ENCODE measurements around the gene PLCL1.

GRCh38 chr2:198157314-198157713, 352.9 kb downstream of the PLCL1 start:
- TF ChIP-seq, protein P1, sequence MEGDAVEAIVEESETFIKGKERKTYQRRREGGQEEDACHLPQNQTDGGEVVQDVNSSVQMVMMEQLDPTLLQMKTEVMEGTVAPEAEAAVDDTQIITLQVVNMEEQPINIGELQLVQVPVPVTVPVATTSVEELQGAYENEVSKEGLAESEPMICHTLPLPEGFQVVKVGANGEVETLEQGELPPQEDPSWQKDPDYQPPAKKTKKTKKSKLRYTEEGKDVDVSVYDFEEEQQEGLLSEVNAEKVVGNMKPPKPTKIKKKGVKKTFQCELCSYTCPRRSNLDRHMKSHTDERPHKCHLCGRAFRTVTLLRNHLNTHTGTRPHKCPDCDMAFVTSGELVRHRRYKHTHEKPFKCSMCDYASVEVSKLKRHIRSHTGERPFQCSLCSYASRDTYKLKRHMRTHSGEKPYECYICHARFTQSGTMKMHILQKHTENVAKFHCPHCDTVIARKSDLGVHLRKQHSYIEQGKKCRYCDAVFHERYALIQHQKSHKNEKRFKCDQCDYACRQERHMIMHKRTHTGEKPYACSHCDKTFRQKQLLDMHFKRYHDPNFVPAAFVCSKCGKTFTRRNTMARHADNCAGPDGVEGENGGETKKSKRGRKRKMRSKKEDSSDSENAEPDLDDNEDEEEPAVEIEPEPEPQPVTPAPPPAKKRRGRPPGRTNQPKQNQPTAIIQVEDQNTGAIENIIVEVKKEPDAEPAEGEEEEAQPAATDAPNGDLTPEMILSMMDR (IDR thresholded peaks at IDR 0.05) = no peak
- TF ChIP-seq POLR2AphosphoS5 (IDR thresholded peaks at IDR 0.05) (no peak), POLR2A (IDR thresholded peaks at IDR 0.05) (no peak)

All from breast epithelium (tissue), 3 donors.